Uterus (tissue), 2 donors: ENCODE results near the gene CDH4.

Source experiments
- CTCF ChIP-seq, 4 experiments: fragments of 200-600 bp in 2 of 4; fragments of 450-650 bp in 2 of 4; sonication (generic) in 2 of 4; IDR thresholded peaks; one replicate each; pipeline ENCODE4 v1.5.1; 2016 to 2019; ENCODE audit warnings: antibody characterized with exemption in 4 of 4, mild to moderate bottlenecking in 2 of 4, moderate library complexity in 1 of 4
- POLR2A ChIP-seq, 2 donors: fragments of 450-650 bp; IDR thresholded peaks; one replicate each; pipeline ENCODE4 v1.6.1; 2016; ENCODE audit warnings: antibody characterized with exemption in 2 of 2, mild to moderate bottlenecking in 1 of 2, moderate library complexity in 1 of 2

GRCh38 chr20:61801428-61801827 lies 549.4 kb downstream of the CDH4 start:
- TF ChIP-seq CTCF (IDR thresholded peaks at IDR 0.05) (no peak), POLR2A (IDR thresholded peaks at IDR 0.05) (no peak)
